WTC11 (cell line): ENCODE measurements around the gene BCKDHA. TPM values are rescaled to one million over a fixed set of nuclear protein-coding genes. Genes with fewer than 3 reads are reported as not detected.

Experiments used
- ATAC-seq: fragments of 200-7000 bp; cut with Tn5 transposase; 2 replicates; pipeline ENCODE4 v1.10.0; 2021; ENCODE audit warnings: mild to moderate bottlenecking, moderate library complexity
- CTCF ChIA-PET: fragments of 300-600 bp; sonication (Branson Sonifier 250); formaldehyde crosslinking; loops from one replicate; lab custom pipeline; 2021; ENCODE audit warnings: antibody characterized with exemption; lab: Charles Lee
- POLR2A ChIA-PET: fragments of 350-600 bp; sonication (Branson Sonifier 250); formaldehyde crosslinking; loops from one replicate; lab custom pipeline; 2021; ENCODE audit warnings: antibody characterized with exemption; lab: Charles Lee
- DNase-seq: peaks from one replicate; pipeline ENCODE4 v3.0.0; 2021; ENCODE audit warnings: low spot score
- H3K27ac Mint-ChIP-seq: 2 replicates; pipeline ENCODE4 v1.8.0; 2021; ENCODE audit warnings: mixed read lengths
- H3K27me3 Mint-ChIP-seq: 2 replicates; pipeline ENCODE4 v1.8.0; 2021; ENCODE audit warnings: low read depth, mild to moderate bottlenecking, moderate library complexity, mixed read lengths
- H3K36me3 Mint-ChIP-seq: 2 replicates; pipeline ENCODE4 v1.8.0; 2021; ENCODE audit warnings: mixed read lengths
- H3K4me1 Mint-ChIP-seq: 2 replicates; pipeline ENCODE4 v1.8.0; 2022; ENCODE audit warnings: mixed read lengths
- H3K4me3 Mint-ChIP-seq: 2 replicates; pipeline ENCODE4 v1.8.0; 2021; ENCODE audit warnings: mild to moderate bottlenecking, moderate library complexity, mixed read lengths
- H3K9me3 Mint-ChIP-seq: 2 replicates; pipeline ENCODE4 v1.8.0; 2021; ENCODE audit warnings: mixed read lengths
- CDX4 ChIP-seq: fragments of 250-450 bp; sonication (Bioruptor Pico); IDR thresholded peaks from 2 replicates; pipeline ENCODE4 v1.9.0; 2021; ENCODE audit warnings: moderate library complexity, mild to moderate bottlenecking, inconsistent platforms, borderline replicate concordance
- E2F1 ChIP-seq: sonication (generic); formaldehyde crosslinking; IDR thresholded peaks from 2 replicates; pipeline ENCODE4 v1.8.0; 2022; ENCODE audit warnings: mild to moderate bottlenecking, missing genetic modification reagents
- EMX1 ChIP-seq: fragments of 250-450 bp; sonication (Bioruptor Pico); IDR thresholded peaks from 2 replicates; pipeline ENCODE4 v1.8.0; 2021; ENCODE audit warnings: mild to moderate bottlenecking
- ESRRA ChIP-seq: sonication (generic); formaldehyde crosslinking; IDR thresholded peaks from 2 replicates; pipeline ENCODE4 v1.8.1; 2022; ENCODE audit warnings: mild to moderate bottlenecking, missing genetic modification reagents, borderline replicate concordance
- FOXJ3 ChIP-seq: sonication (generic); formaldehyde crosslinking; IDR thresholded peaks from 2 replicates; pipeline ENCODE4 v1.9.0; 2021; ENCODE audit warnings: missing genetic modification reagents, mild to moderate bottlenecking, borderline replicate concordance
- FOXK1 ChIP-seq: sonication (generic); formaldehyde crosslinking; IDR thresholded peaks from 2 replicates; pipeline ENCODE4 v1.8.0; 2022; ENCODE audit warnings: mild to moderate bottlenecking, moderate library complexity, missing genetic modification reagents
- HMGXB4 ChIP-seq: sonication (generic); formaldehyde crosslinking; IDR thresholded peaks from 2 replicates; pipeline ENCODE4 v1.8.1; 2023; ENCODE audit warnings: mild to moderate bottlenecking, moderate library complexity, missing genetic modification reagents
- MAX ChIP-seq: sonication (generic); formaldehyde crosslinking; IDR thresholded peaks from 2 replicates; pipeline ENCODE4 v1.8.0; 2022; ENCODE audit warnings: mild to moderate bottlenecking, missing genetic modification reagents
- MLX ChIP-seq: sonication (generic); formaldehyde crosslinking; IDR thresholded peaks from 2 replicates; pipeline ENCODE4 v1.8.1; 2023; ENCODE audit warnings: mild to moderate bottlenecking, missing genetic modification reagents, moderate library complexity
- MYBL2 ChIP-seq: sonication (generic); formaldehyde crosslinking; IDR thresholded peaks from 2 replicates; pipeline ENCODE4 v1.8.1; 2023; ENCODE audit warnings: mild to moderate bottlenecking, moderate library complexity, missing genetic modification reagents
- NR3C1 ChIP-seq: sonication (generic); formaldehyde crosslinking; conservative IDR thresholded peaks from 2 replicates; pipeline ENCODE4 v1.8.1; 2023; ENCODE audit warnings: low read depth, mild to moderate bottlenecking, missing genetic modification reagents
- OVOL2 ChIP-seq: fragments of 250-450 bp; sonication (Bioruptor Pico); IDR thresholded peaks from 2 replicates; pipeline ENCODE4 v1.9.0; 2021; ENCODE audit warnings: mild to moderate bottlenecking, borderline replicate concordance
- PRRX2 ChIP-seq: fragments of 250-450 bp; sonication (Bioruptor Pico); IDR thresholded peaks from 2 replicates; pipeline ENCODE4 v1.8.0; 2021; ENCODE audit warnings: mild to moderate bottlenecking
- SP1 ChIP-seq: sonication (generic); formaldehyde crosslinking; conservative IDR thresholded peaks from 2 replicates; pipeline ENCODE4 v1.8.1; 2022; ENCODE audit warnings: missing genetic modification reagents
- STAT6 ChIP-seq: sonication (generic); formaldehyde crosslinking; conservative IDR thresholded peaks from 2 replicates; pipeline ENCODE4 v1.8.1; 2023; ENCODE audit warnings: mild to moderate bottlenecking, low read depth, missing genetic modification reagents, moderate library complexity
- TCF7 ChIP-seq: sonication (generic); formaldehyde crosslinking; IDR thresholded peaks from 2 replicates; pipeline ENCODE4 v1.8.0; 2022; ENCODE audit warnings: mild to moderate bottlenecking, low read depth, missing genetic modification reagents, moderate library complexity
- TP53 ChIP-seq: sonication (generic); formaldehyde crosslinking; IDR thresholded peaks from 2 replicates; pipeline ENCODE4 v1.8.1; 2023; ENCODE audit warnings: mild to moderate bottlenecking, missing genetic modification reagents
- ZNF219 ChIP-seq: sonication (generic); formaldehyde crosslinking; IDR thresholded peaks from 2 replicates; pipeline ENCODE4 v1.8.0; 2023; ENCODE audit warnings: missing genetic modification reagents, mild to moderate bottlenecking, borderline replicate concordance
- ZNF512 ChIP-seq: sonication (generic); formaldehyde crosslinking; IDR thresholded peaks from 2 replicates; pipeline ENCODE4 v1.8.1; 2022; ENCODE audit warnings: missing genetic modification reagents, borderline replicate concordance
- total RNA-seq: library from RNA; stranded (reverse); gene quantifications from 3 replicates; pipeline ENCODE4 v1.2.3, GENCODE V29; 2021

Gene BCKDHA
- total RNA-seq, 1 experiment from 2014 or later, result 18.8 TPM

GRCh38 chr19:41373993-41374392, 23.6 kb upstream of the BCKDHA start:
- Mint-ChIP-seq H3K27ac (peak overlapping the region; percentile 83), H3K27me3 (peaks cover 14% of the 10 kb centered on the region)

GRCh38 chr19:41376241-41376997, 21.2 kb upstream of the BCKDHA start, which contains the start of gene TMEM91:
Gene TMEM91 (plus strand): TSS chr19:41376533. CDS start chr19:41378310, 1,777 bp downstream.
- Mint-ChIP-seq H3K36me3 (no peaks in the 10 kb centered on the region), H3K27me3 (peaks cover 14% of the 10 kb centered on the region), H3K9me3 (no peaks in the 10 kb centered on the region), H3K27ac (peak within 1 kb of the TSS; percentile 79), H3K4me3 (peak within 1 kb of the TSS; percentile 80), H3K4me1 (peaks cover 17% of the 10 kb centered on the region)
- ChIA-PET CTCF (interaction anchor here (0.6 to 6.2 kb wide), 5 partner anchors 12 to 71 kb away, joined by 3 to 45 read pairs (median 3); partner anchors contain the start of genes B9D2 and DMAC2), POLR2A (interaction anchor here (0.5 to 1.0 kb wide), 2 partner anchors 31 to 51 kb away, joined by 4 to 5 read pairs; partner anchors contain the start of gene B3GNT8)
- DNase-seq (peak; percentile 76), ATAC-seq (peak; percentile 79)
- TF ChIP-seq SP1 (CRISPR knock-in tag), result peak; percentile 49; the same call in 1 of the 2 replicates
- TF ChIP-seq MAX (CRISPR knock-in tag), result peak; percentile 53; the same call in 1 of the 2 replicates
- TF ChIP-seq ZNF512 (CRISPR knock-in tag), result no peak
- TF ChIP-seq MYBL2 (CRISPR knock-in tag), result no peak

More at GRCh38 chr19:41373993-41374392, 23.6 kb upstream of the BCKDHA start:
- Mint-ChIP-seq H3K4me3 (no peak overlapping the region), H3K4me1 (peaks cover 17% of the 10 kb centered on the region), H3K9me3 (no peaks in the 10 kb centered on the region), H3K36me3 (no peaks in the 10 kb centered on the region)
- ChIA-PET POLR2A (no interaction called here), CTCF (interaction anchor here (1.0 to 6.2 kb wide), 2 partner anchors 9 to 21 kb away, joined by 4 to 45 read pairs; partner anchors contain the start of gene B9D2)
- no peak for ATAC-seq
- no peak for DNase-seq
- TF ChIP-seq MLX (CRISPR knock-in tag) (no peak), TP53 (no peak), EMX1 (CRISPR knock-in tag) (no peak), ESRRA (CRISPR knock-in tag) (no peak), OVOL2 (CRISPR knock-in tag) (no peak), PRRX2 (CRISPR knock-in tag) (no peak), NR3C1 (CRISPR knock-in tag) (no peak), ZNF219 (no peak)
- TF ChIP-seq, all 79 proteins: peak for 0

- ChIA-PET CTCF (interaction anchor here (0.6 to 6.2 kb wide), 3 partner anchors 12 to 71 kb away, joined by 3 to 45 read pairs (median 5); partner anchors contain the start of gene B9D2), POLR2A (interaction anchor here (0.5 to 1.0 kb wide), 2 partner anchors 31 to 50 kb away, joined by 4 to 5 read pairs; partner anchors contain the start of gene B3GNT8)
- Mint-ChIP-seq H3K27ac (no peak overlapping the region; the same call in 1 of the 2 replicates), H3K9me3 (no peaks in the 10 kb centered on the region), H3K4me3 (peak overlapping the region; percentile 80), H3K4me1 (peaks cover 17% of the 10 kb centered on the region), H3K36me3 (no peaks in the 10 kb centered on the region), H3K27me3 (peaks cover 14% of the 10 kb centered on the region)
- DNase-seq, result no peak
- ATAC-seq, result no peak; the same call in 1 of the 2 replicates
- TF ChIP-seq ZNF219, result no peak
- no peak for TF ChIP-seq CDX4 (CRISPR knock-in tag)
- no peak for TF ChIP-seq E2F1 (CRISPR knock-in tag)
- no peak for TF ChIP-seq TCF7 (CRISPR knock-in tag)
- no peak for TF ChIP-seq FOXK1 (CRISPR knock-in tag)
- TF ChIP-seq FOXJ3 (CRISPR knock-in tag), result no peak
- no peak for TF ChIP-seq HMGXB4 (CRISPR knock-in tag)
- no peak for TF ChIP-seq STAT6 (CRISPR knock-in tag)
These were observed 20.6 kb upstream of the BCKDHA start for GRCh38 chr19:41376998-41377365.
